GM18519 (cell line): ENCODE results near the gene TRHDE.
"Not testable (repeated sequence)": the region's sequence is repeated elsewhere in the genome, so short reads cannot be mapped to it uniquely, and the experiment has no call there.

ENCODE experiments used
- ATAC-seq: cut with Tn5 transposase; IDR thresholded peaks from one replicate; pipeline ENCODE4 v1.9.1; 2021; ENCODE audit warnings: mild to moderate bottlenecking, moderate library complexity; ENCODE audit not compliant: unreplicated experiment, low FRiP score

TRHDE gene

GRCh38 chr12:72505227-72505626 lies 233.1 kb downstream of the TRHDE start:
- ATAC-seq = no peak

DNA sequence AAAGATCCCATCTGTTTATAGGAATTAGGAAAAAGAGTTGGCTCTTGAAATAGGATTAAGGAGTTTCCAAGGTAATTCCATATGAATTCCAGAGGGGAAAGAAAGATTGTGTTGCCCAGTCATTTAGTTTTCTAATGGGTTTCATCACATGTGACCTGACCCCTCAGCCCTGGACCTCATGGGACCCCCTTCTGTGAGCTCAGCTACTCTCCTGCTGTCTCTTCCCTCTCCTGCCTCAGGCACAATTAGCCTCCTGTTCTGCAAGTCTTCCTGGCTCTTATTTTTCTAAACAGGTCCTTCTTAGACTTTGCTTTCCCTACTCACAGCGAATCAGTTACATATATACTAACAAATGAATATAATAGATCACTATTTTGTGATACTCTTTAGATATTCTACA lies 237.7 kb downstream of the TRHDE start:
- no peak for ATAC-seq

GRCh38 chr12:72510772-72511171 lies 238.6 kb downstream of the TRHDE start:
- ATAC-seq = no peak

- no peak for ATAC-seq
Observed at GRCh38 chr12:72511498-72511897, 239.3 kb downstream of the TRHDE start.

DNA sequence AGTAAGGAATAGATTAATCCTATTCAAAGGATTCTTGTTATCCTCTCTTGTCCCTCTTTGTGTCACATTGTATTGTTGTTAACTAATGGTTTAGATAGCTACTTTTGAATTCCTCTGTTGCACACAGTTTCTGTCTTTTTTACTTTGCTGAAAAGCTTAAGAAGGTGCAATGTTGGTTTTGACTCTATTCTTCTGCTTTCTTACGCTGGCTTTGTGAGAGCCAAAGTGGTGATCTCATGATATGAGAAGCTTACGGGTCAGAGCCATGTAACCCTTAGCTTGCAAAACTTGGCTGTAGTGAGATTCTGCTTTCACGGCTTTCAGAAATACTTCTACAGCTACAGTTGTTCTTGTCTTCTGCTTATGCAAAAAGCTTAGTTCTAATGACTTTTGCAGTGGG lies 239.7 kb downstream of the TRHDE start:
- no peak for ATAC-seq

DNA sequence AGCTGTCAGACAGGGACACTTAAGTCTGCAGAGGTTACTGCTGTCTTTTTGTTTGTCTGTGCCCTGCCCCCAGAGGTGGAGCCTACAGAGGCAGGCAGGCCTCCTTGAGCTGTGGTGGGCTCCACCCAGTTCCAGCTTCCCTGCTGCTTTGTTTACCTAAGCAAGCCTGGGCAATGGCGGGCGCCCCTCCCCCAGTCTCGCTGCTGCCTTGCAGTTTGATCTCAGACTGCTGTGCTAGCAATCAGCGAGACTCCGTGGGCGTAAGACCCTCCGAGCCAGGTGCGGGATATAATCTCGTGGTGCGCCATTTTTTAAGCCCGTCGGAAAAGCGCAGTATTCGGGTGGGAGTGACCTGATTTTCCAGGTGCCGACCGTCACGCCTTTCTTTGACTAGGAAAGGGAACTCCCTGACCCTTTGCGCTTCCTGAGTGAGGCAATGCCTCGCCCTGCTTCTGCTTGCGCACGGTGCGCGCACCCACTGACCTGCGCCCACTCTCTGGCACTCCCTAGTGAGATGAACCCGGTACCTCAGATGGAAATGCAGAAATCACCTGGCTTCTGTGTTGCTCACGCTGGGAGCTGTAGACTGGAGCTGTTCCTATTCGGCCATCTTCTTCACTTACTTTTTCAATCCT lies 248.0 kb downstream of the TRHDE start:
- ATAC-seq = not testable (repeated sequence)

- ATAC-seq = no peak
Observed at GRCh38 chr12:72521326-72521725, 249.2 kb downstream of the TRHDE start.

- ATAC-seq = no peak
Observed at GRCh38 chr12:72522411-72522810, 250.2 kb downstream of the TRHDE start.

GRCh38 chr12:72523754-72524153 lies 251.6 kb downstream of the TRHDE start:
- ATAC-seq = no peak

DNA sequence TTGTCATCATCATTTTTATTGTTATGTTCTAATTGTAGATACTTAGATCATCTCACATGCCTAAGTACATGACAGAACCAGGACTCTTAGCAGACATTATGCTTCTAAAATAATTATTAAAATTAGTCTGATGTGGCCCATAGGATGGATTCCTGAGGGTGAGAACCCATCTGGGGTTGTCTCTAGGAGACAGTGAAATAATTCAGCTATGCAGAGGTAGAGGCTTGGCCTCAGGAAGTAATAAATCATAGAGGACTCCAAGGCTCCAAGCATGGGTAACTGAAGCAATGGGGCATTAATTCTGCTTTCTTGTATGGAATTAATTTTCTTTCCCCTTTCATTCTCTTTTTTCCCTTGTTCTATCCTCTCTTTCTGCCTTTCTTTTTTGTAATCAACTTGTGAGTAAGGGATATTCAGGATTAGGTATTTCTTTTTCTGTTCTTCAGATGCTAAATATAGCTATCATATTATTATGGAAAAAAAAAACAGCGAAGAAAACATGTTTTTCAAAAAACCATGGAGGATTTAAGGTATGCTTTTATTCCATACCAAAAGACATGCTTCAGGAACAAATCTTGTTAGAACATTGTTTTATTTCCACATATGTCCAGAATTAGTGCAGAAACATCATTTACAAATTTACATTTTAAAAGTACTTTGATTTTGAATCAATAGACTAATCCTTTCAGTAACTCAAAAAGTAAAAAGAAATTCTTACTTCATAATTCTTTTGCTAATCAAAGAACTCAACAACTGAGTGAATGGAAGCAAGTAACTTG lies 263.2 kb downstream of the TRHDE start:
- no peak for ATAC-seq

- no peak for ATAC-seq
Observed at GRCh38 chr12:72540811-72541210, 268.6 kb downstream of the TRHDE start.

GRCh38 chr12:72543777-72544467 lies 271.8 kb downstream of the TRHDE start:
- no peak for ATAC-seq

DNA sequence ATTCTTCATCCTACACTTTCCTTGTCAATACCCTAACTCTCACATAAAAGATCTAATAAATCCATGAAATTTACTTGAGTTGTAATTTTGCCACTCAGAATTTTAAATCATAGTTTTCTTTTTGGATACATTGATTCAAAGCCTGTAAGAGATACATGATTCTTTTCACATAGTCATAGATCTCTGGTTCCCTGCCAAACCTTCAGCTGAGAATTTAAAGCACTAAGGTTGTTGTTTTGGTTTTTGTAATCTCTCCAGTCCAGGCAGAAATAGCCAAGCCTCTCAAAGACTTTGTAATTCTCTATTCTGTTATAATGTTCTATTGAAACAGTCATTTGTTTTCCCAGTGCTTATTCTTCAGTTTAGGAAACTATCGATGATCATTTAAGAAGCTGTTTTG lies 273.9 kb downstream of the TRHDE start:
- no peak for ATAC-seq

DNA sequence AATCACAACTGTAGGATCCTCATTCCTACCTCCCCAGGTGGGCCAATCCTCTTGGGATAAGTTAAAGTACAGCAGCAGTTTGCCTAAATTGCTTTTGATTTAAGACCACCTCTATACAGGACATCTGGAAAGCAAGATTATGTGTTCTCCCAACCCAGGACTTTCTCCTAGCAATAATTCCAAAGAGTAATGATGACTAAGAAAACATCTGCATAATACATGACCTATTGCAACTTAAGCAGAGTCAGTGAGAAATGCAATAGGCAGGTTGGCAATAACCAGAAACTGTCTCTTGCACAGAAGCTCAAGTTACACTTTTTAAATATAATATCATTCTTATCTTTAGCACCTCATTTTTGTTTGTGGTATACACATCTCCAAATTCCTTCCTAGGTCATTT lies 275.4 kb downstream of the TRHDE start:
- no peak for ATAC-seq

GRCh38 chr12:72549184-72549583 lies 277.0 kb downstream of the TRHDE start:
- ATAC-seq = no peak

DNA sequence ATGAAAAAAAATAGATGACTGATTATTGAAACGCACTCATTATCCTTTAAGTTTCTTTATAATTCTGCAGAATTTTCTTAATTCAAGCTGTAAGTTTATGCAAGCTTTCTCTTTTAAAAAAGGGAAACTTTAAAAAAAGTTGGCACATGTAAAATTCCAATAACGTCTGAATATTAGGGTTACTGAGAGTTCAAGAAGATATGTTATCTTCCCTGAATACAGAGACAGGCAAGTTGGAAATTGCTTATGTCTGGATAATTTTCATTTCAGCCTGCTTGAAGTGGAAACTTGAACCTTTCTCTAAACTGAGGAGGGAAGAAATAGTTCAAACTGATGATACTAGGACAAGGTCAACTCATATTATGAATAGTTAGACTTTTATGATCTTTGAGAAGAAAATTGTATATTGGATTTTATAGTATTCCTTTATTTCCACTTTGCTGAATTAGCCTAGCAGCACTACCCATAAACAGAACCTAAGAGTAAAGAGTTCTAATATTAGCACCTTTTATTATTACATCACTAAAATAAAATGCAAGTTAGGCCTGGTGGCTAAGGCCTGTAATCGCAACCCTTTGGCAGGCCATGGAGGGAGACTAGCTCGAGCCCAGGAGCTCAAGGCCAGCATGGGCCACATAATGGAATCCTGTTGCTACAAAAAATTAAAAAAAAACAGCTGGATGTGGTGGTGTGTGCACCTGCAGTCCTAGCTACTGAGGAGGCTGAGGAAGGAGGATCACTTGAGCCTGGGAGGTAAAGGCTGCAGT lies 288.0 kb downstream of the TRHDE start:
- no peak for ATAC-seq

- no peak for ATAC-seq
Observed at GRCh38 chr12:72570601-72571000, 298.4 kb downstream of the TRHDE start.

DNA sequence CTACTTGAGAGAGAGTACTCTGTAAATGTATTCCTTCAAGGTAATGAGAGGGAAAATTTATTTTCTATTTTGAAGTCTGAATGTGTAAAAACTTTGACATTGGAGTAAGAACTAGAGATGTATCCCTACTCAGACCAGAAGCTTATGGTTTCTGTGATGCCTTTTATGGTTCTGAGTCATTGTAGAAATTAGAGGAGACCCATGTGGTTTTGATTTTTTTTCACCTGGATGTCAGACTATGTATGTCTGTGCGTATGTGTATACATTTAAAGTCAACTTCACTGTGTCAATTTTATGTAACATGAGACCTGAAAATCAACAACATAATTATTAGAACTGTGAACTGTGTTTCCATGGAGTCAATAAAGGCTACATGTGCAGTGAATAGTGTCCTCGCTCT lies 302.0 kb downstream of the TRHDE start:
- ATAC-seq = no peak

DNA sequence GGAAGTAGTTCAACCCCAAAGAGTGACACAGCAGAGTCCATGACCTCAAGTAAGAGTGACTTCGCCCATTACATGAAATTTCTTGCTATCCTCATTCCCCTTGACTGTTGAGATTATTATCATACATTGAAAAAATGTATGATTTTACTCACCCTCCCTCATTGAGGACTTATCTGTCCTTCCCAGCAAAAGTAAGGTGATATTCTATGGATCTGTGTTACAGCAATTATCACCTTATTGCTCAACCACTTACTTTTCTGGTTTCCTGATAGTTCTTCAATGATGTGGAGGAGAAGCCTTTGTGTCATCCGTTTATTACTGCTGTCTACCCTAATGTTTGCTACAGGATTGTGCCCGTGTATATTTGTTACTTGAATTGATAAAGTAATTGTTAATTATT lies 306.2 kb downstream of the TRHDE start:
- ATAC-seq = no peak

DNA sequence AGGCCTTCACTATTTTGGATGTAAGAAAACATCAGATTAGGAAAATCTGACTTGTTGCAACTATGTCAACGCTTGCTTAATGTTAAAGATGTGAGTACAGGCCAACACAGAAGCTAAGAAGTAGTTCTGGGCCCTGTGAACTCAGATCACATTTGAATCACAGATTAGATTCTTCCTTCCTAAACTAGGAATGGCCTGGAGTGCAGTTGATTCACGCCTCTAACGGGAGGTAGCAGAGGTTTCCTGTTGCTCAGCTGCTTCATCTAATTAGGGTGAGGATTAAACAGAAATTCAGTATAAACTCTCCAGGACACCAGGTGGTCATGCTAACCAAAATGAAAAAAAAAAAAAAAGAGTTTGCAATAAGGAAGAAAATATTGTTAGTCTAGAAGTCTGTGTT lies 314.3 kb downstream of the TRHDE start:
- ATAC-seq = no peak

DNA sequence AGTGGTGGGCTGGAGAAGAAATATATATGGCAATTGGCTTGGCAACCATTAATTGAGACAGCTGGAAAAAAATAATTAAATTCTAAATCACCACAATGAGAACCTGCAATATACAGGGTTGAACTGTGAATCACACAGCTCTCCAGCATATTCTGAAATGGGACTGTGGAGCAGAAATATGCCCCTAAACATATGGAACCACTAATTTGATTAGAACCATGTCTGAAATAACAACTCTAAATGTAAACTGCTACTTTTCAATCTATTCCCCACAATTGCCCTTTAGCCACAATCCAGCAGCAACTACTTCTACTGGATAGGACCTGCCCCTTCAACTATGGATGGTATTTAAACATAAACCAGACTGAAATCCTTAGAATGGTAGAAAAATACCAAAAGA lies 330.4 kb downstream of the TRHDE start:
- ATAC-seq = no peak
